Heart left ventricle (tissue), 16 donors: ENCODE data around the gene LMO4. TPM values are rescaled to one million over a fixed set of nuclear protein-coding genes. Genes with fewer than 3 reads are reported as not detected.

Experiments used
- ATAC-seq, 4 donors: fragments of 200-7000 bp; cut with Tn5 transposase; one replicate each; pipeline ENCODE4 v1.9.1; 2020 to 2022; ENCODE audit warnings: moderate library complexity in 4 of 4, mild to moderate bottlenecking in 3 of 4, moderate number of reproducible peaks in 1 of 4
- DNase-seq, 5 donors: peaks; one replicate each; pipeline ENCODE4 v3.0.0-alpha.2; 2020
- H3K27ac ChIP-seq, 12 donors: fragments of 200-600 bp; sonication (generic) in 4 of 12; one replicate each; pipeline versions ENCODE4 v1.5.0 to v1.8.0; 2016 to 2022; ENCODE audit warnings: mild to moderate bottlenecking in 2 of 12
- H3K27me3 ChIP-seq, 9 donors: fragments of 200-600 bp; sonication (generic) in 2 of 9; one replicate each; pipeline versions ENCODE4 v1.5.1 to v1.8.0; 2016 to 2022; ENCODE audit warnings: mild to moderate bottlenecking in 3 of 9
- H3K36me3 ChIP-seq, 9 donors: fragments of 200-600 bp; sonication (generic) in 2 of 9; one replicate each; pipeline versions ENCODE4 v1.5.0 to v1.8.0; 2018 to 2022; ENCODE audit warnings: mild to moderate bottlenecking in 2 of 9
- H3K4me1 ChIP-seq, 12 donors: fragments of 200-600 bp; sonication (generic) in 4 of 12; one replicate each; pipeline versions ENCODE4 v1.5.0 to v1.8.0; 2016 to 2022; ENCODE audit warnings: mild to moderate bottlenecking in 3 of 12
- H3K4me3 ChIP-seq, 12 donors: fragments of 200-600 bp; sonication (generic) in 4 of 12; one replicate each; pipeline versions ENCODE4 v1.5.0 to v1.8.0; 2017 to 2022; ENCODE audit warnings: mild to moderate bottlenecking in 9 of 12, moderate library complexity in 4 of 12
- H3K9me3 ChIP-seq, 12 donors: fragments of 200-600 bp; sonication (generic) in 4 of 12; one replicate each; pipeline versions ENCODE4 v1.5.0 to v1.8.0; 2016 to 2022; ENCODE audit warnings: mild to moderate bottlenecking in 1 of 12
- CTCF ChIP-seq, 12 donors: fragments of 200-600 bp; sonication (generic) in 4 of 12; IDR thresholded peaks; one replicate each; pipeline versions ENCODE4 v1.5.0 to v1.8.0; 2018 to 2022; ENCODE audit warnings: antibody characterized with exemption in 12 of 12, mild to moderate bottlenecking in 5 of 12
- POLR2A ChIP-seq, 2 donors: fragments of 450-650 bp; IDR thresholded peaks; one replicate each; pipeline ENCODE4 v1.6.1; 2017; ENCODE audit warnings: antibody characterized with exemption in 2 of 2, mild to moderate bottlenecking in 2 of 2, moderate library complexity in 2 of 2
- WGBS, 4 donors: extraction: QIAGEN DNeasy Blood & Tissue Kit in 2 of 4; methylation state at CpG; one replicate each; pipeline versions ENCODE4 v1.1.5 to v1.1.7; 2013 to 2018; 5-methylcytosine and 5-hydroxymethylcytosine counted together
- intact Hi-C, 10 donors: fragments of 100-400 bp; cut with DNase I; formaldehyde crosslinking; loops; one replicate each; pipeline versions ENCODE4 v1.11.1 to v1.14.2; 2022
- polyA plus RNA-seq, 2 donors: library from polyadenylated mRNA; stranded (reverse); fragments of 200-250 nt; gene quantifications; one replicate each; pipeline ENCODE4 v1.2.3, GENCODE V29; 2013
- total RNA-seq, 9 donors: library from RNA; depleted of rRNA in 2 of 9; stranded (reverse); fragments of >200 nt in 2 of 9; fragmentation: NEBNext Ultra II Directional in 3 of 9; extraction: Animal tissue kit (Norgen Biotek cat#: 25700) in 3 of 9; gene quantifications; one replicate each; pipeline versions ENCODE4 v1.1.0 to v1.2.4, GENCODE V29; 2016 to 2023
- donor health status: ischemic (EF 13 %, LVEDD 7.1; RV severe dilation, severe dysfunction).
- donor health status: healthy with polysubstance abuse.
- donor health status: DM: no; HTN: yes; CAD: no.
- donor health status: DM: no; HTN: no; CAD: no.
- donor health status: ischemic (EF 25% LVEDD 6.9; RV normal size, moderate dysfunction).
- donor health status: ischemic (EF 25% LVEDD 5.7; RV mildly dilated, moderate dysfunction).
- donor health status: healthy.
- donor health status: DM: yes; HTN: yes; CAD: no.
- donor health status: ischemic (EF 35%, LVEDD 5.7; RV mildly dilated, moderate dysfunction).
- donor health status: nonischemic (EF 11% LVEDD 7.7; RV severe dilation, severe dysfunction).
- donor health status: DM: yes; HTN: yes; CAD: no.
- donor health status: PGD.
- donor health status: ischemic (EF 29% LVEDD 5.4; RV normal size, mild dysfunction).
- donor health status: nonischemic (EF 23%, LVEDD 6.1; RV moderate dilation, normal function).

Gene LMO4
- total and polyA plus RNA-seq, 11 donors, result 23.3 to 60.7 (median 29.6) TPM

GRCh38 chr1:87362834-87363426, 34.2 kb downstream of the LMO4 start:
- WGBS, 4 donors, result 91 to 100% (median 93%) methylated on average over 2 of the region's 2 CpGs
- peaks cover 0 to 9% (median 0%) of the 10 kb centered on the region in 12 donors for H3K4me1 ChIP-seq
- no peak overlapping the region for H3K27ac ChIP-seq
- intact Hi-C loops, result loop anchor here in 1 of 10 donors (10.0 kb wide), 1 partner anchor 102 kb away; no protein-coding TSS in a partner anchor
- no peaks in the 10 kb centered on the region for H3K27me3 ChIP-seq
- TF ChIP-seq CTCF (IDR thresholded peaks at IDR 0.05) (no peak), POLR2A (IDR thresholded peaks at IDR 0.05) (no peak)
- ATAC-seq (no peak), DNase-seq (no peak)
- peaks cover 0 to 15% (median 0%) of the 10 kb centered on the region in 12 donors for H3K9me3 ChIP-seq
- no peaks in the 10 kb centered on the region for H3K36me3 ChIP-seq
- no peak overlapping the region for H3K4me3 ChIP-seq

- no peak for TF ChIP-seq POLR2A (IDR thresholded peaks at IDR 0.05)
- no peak for TF ChIP-seq CTCF (IDR thresholded peaks at IDR 0.05)
- Histone ChIP-seq H3K27me3 (no peaks in the 10 kb centered on the region), H3K4me3 (no peak overlapping the region), H3K4me1 (peaks cover 0 to 21% (median 5%) of the 10 kb centered on the region in 12 donors), H3K9me3 (peaks cover 0 to 7% (median 0%) of the 10 kb centered on the region in 12 donors), H3K27ac (no peak overlapping the region), H3K36me3 (no peaks in the 10 kb centered on the region)
- DNase-seq, result no peak
- 21 to 34% (median 27%) methylated on average over 3 of the region's 3 CpGs for WGBS, 4 donors
- intact Hi-C loops, result loop anchor here in 1 of 10 donors (10.0 kb wide), 1 partner anchor 97 kb away; no protein-coding TSS in a partner anchor
- ATAC-seq, result peak in 3 of 4 donors; percentile 32 to 87 (median 79)
Observed at GRCh38 chr1:87367549-87367948, 38.9 kb downstream of the LMO4 start.

GRCh38 chr1:87368907-87369306, 40.2 kb downstream of the LMO4 start:
- H3K4me3 ChIP-seq, result no peak overlapping the region
- H3K27ac ChIP-seq, result no peak overlapping the region
- no peaks in the 10 kb centered on the region for H3K36me3 ChIP-seq
- intact Hi-C loops, result loop anchor here in 1 of 10 donors (10.0 kb wide), 1 partner anchor 96 kb away; no protein-coding TSS in a partner anchor
- WGBS, 4 donors, result 67 to 85% (median 79%) methylated on average over 2 of the region's 2 CpGs
- H3K4me1 ChIP-seq, result peaks cover 0 to 21% (median 5%) of the 10 kb centered on the region in 12 donors
- no peak for ATAC-seq
- H3K9me3 ChIP-seq, result peaks cover 0 to 7% (median 0%) of the 10 kb centered on the region in 12 donors
- DNase-seq, result no peak
- no peaks in the 10 kb centered on the region for H3K27me3 ChIP-seq
- TF ChIP-seq CTCF (IDR thresholded peaks at IDR 0.05) (no peak), POLR2A (IDR thresholded peaks at IDR 0.05) (no peak)

- H3K36me3 ChIP-seq, result no peaks in the 10 kb centered on the region
- no peaks in the 10 kb centered on the region for H3K27me3 ChIP-seq
- H3K4me3 ChIP-seq, result no peak overlapping the region
- H3K4me1 ChIP-seq, result peaks cover 0 to 21% (median 5%) of the 10 kb centered on the region in 12 donors
- no peak for TF ChIP-seq CTCF (IDR thresholded peaks at IDR 0.05)
- no peak for TF ChIP-seq POLR2A (IDR thresholded peaks at IDR 0.05)
- intact Hi-C loops, result loop anchor here in 1 of 10 donors (10.0 kb wide), 1 partner anchor 95 kb away; no protein-coding TSS in a partner anchor
- peaks cover 0 to 7% (median 0%) of the 10 kb centered on the region in 12 donors for H3K9me3 ChIP-seq
- ATAC-seq (peak in 1 of 4 donors; percentile 66), DNase-seq (no peak)
- no peak overlapping the region for H3K27ac ChIP-seq
- WGBS, 4 donors, result 55 to 66% (median 62%) methylated on average over 3 of the region's 3 CpGs
Observed at GRCh38 chr1:87369736-87370478, 41.2 kb downstream of the LMO4 start.
